ENCODE results near the gene RFX3. TPM values are rescaled to one million over a fixed set of nuclear protein-coding genes. Genes with fewer than 3 reads are reported as not detected.

The RFX3 gene
- total and polyA plus RNA-seq, 2 donors (not counting 1 experiment from before 2014, with no cell fraction given), result 2.8 to 3.1 TPM

GRCh38 chr9:3490957-3491356 lies 34.8 kb downstream of the RFX3 start:
- Histone ChIP-seq H3K4me1 (ENCODE audit: control insufficient read depth, extremely low read depth, insufficient read depth, low read length) (no peaks in the 10 kb centered on the region), H3K27ac (ENCODE audit: insufficient read depth, low read length) (no peak overlapping the region), H3K79me2 (ENCODE audit: control insufficient read depth, insufficient read depth, low read length) (no peaks in the 10 kb centered on the region), H3K9me3 (ENCODE audit: control insufficient read depth, insufficient read depth, low read depth, low read length) (no peaks in the 10 kb centered on the region), H4K20me1 (ENCODE audit: control insufficient read depth, extremely low read depth, insufficient read depth, low read length) (no peaks in the 10 kb centered on the region), H3K9ac (ENCODE audit: insufficient read depth, low read length) (no peak overlapping the region), H3K36me3 (ENCODE audit: control insufficient read depth, insufficient read depth, low read length) (no peaks in the 10 kb centered on the region), H2AFZ (ENCODE audit: low read length) (no peak overlapping the region), H3K4me3 (replicated peaks in 1 of 4; ENCODE audit: control extremely low read depth in 1 of 4, insufficient read depth in 1 of 4, low read depth in 3 of 4, low read length in 4 of 4) (no peak overlapping the region), H3K4me2 (ENCODE audit: extremely low read depth, insufficient read depth, low read length) (no peak overlapping the region), H3K27me3 (ENCODE audit: control insufficient read depth, insufficient read depth, low read length) (no peaks in the 10 kb centered on the region)
- no peak for TF ChIP-seq CTCF (conservative IDR thresholded peaks at IDR 0.05 in 1 of 2, IDR thresholded peaks at IDR 0.05 in 1 of 2; ENCODE audit: low read depth in 1 of 2, low read length in 2 of 2)
- TF ChIP-seq EZH2 (IDR thresholded peaks at IDR 0.05; ENCODE audit: low read length, missing control alignments), result no peak
- DNase-seq (ENCODE audit: low read depth in 2 of 2), result no peak

GRCh38 chr9:3482578-3482977 lies 43.2 kb downstream of the RFX3 start:
- Histone ChIP-seq H3K27ac (ENCODE audit: insufficient read depth, low read length) (no peak overlapping the region), H2AFZ (ENCODE audit: low read length) (no peak overlapping the region), H3K4me3 (replicated peaks in 1 of 4; ENCODE audit: control extremely low read depth in 1 of 4, insufficient read depth in 1 of 4, low read depth in 3 of 4, low read length in 4 of 4) (no peak overlapping the region), H3K9me3 (ENCODE audit: control insufficient read depth, insufficient read depth, low read depth, low read length) (no peaks in the 10 kb centered on the region), H4K20me1 (ENCODE audit: control insufficient read depth, extremely low read depth, insufficient read depth, low read length) (no peaks in the 10 kb centered on the region), H3K9ac (ENCODE audit: insufficient read depth, low read length) (no peak overlapping the region), H3K4me1 (ENCODE audit: control insufficient read depth, extremely low read depth, insufficient read depth, low read length) (no peaks in the 10 kb centered on the region), H3K27me3 (ENCODE audit: control insufficient read depth, insufficient read depth, low read length) (no peaks in the 10 kb centered on the region), H3K79me2 (ENCODE audit: control insufficient read depth, insufficient read depth, low read length) (no peaks in the 10 kb centered on the region), H3K36me3 (ENCODE audit: control insufficient read depth, insufficient read depth, low read length) (no peaks in the 10 kb centered on the region), H3K4me2 (ENCODE audit: extremely low read depth, insufficient read depth, low read length) (no peak overlapping the region)
- no peak for TF ChIP-seq CTCF (conservative IDR thresholded peaks at IDR 0.05 in 1 of 2, IDR thresholded peaks at IDR 0.05 in 1 of 2; ENCODE audit: low read depth in 1 of 2, low read length in 2 of 2)
- TF ChIP-seq EZH2 (IDR thresholded peaks at IDR 0.05; ENCODE audit: low read length, missing control alignments), result no peak
- DNase-seq (ENCODE audit: low read depth in 2 of 2), result no peak

- Histone ChIP-seq H3K4me3 (replicated peaks in 1 of 4; ENCODE audit: control extremely low read depth in 1 of 4, insufficient read depth in 1 of 4, low read depth in 3 of 4, low read length in 4 of 4) (no peak overlapping the region), H3K27ac (ENCODE audit: insufficient read depth, low read length) (no peak overlapping the region), H3K9me3 (ENCODE audit: control insufficient read depth, insufficient read depth, low read depth, low read length) (no peaks in the 10 kb centered on the region), H3K79me2 (ENCODE audit: control insufficient read depth, insufficient read depth, low read length) (no peaks in the 10 kb centered on the region), H4K20me1 (ENCODE audit: control insufficient read depth, extremely low read depth, insufficient read depth, low read length) (no peaks in the 10 kb centered on the region), H3K9ac (ENCODE audit: insufficient read depth, low read length) (no peak overlapping the region), H3K27me3 (ENCODE audit: control insufficient read depth, insufficient read depth, low read length) (no peaks in the 10 kb centered on the region), H2AFZ (ENCODE audit: low read length) (no peak overlapping the region), H3K36me3 (ENCODE audit: control insufficient read depth, insufficient read depth, low read length) (no peaks in the 10 kb centered on the region), H3K4me1 (ENCODE audit: control insufficient read depth, extremely low read depth, insufficient read depth, low read length) (no peaks in the 10 kb centered on the region), H3K4me2 (ENCODE audit: extremely low read depth, insufficient read depth, low read length) (no peak overlapping the region)
- TF ChIP-seq CTCF (conservative IDR thresholded peaks at IDR 0.05 in 1 of 2, IDR thresholded peaks at IDR 0.05 in 1 of 2; ENCODE audit: low read depth in 1 of 2, low read length in 2 of 2) (no peak), EZH2 (IDR thresholded peaks at IDR 0.05; ENCODE audit: low read length, missing control alignments) (no peak)
- no peak for DNase-seq (ENCODE audit: low read depth in 2 of 2)
Observed at GRCh38 chr9:3480353-3480655, 45.5 kb downstream of the RFX3 start.
